ENCODE measurements around the gene TAB2.

DNA sequence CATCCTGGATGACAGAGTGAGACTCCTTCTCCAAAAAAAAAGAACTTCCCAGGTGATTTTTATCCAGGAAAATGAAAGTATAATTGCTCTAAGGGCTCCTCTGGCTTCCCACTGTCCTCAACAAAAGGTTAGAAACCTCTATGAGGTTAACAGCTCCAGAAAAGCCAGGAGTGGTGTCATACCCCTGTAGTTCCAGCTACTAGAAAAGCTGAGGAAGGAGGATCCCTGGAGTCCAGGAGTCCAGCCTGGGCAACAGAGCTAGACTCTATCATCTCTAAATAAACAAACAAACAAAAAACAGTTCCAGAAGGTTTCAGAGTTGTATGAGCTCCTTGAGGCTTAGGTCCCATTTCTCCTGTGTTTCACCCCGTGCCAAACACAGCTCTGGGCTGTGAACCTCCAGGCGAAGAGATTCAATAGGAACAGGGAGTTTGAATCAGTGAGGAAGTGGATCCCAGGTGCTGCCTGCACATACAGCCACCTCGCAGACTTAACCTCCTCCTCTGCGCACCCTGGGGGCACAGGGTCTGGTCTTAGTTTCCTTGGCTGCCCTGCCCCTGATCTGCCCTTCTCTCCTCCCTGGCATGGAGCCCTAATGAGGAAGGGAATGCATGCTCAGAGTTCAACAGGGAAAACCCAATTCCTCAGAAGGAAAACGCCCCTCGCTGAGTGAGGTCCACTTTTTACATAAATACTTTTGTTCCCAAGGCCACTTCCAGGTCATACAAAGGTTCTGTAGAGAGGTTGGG is 136.3 kb downstream of the TAB2 start:
- TF ChIP-seq ARNTL (CRISPR knock-in tag; IDR thresholded peaks at IDR 0.05; ENCODE audit: borderline replicate concordance, low read depth) (no peak), ZNF8 (CRISPR knock-in tag; IDR thresholded peaks at IDR 0.05) (no peak)

Measured in SK-N-SH treated with all-trans-retinoic acid at 6 μM for 48 hours (cell line).